Esophagus (tissue), 2 donors: Measurements from ENCODE around the gene NOL6. TPM values are rescaled to one million over a fixed set of nuclear protein-coding genes. Genes with fewer than 3 reads are reported as not detected.

ENCODE experiments used
- H3K27ac ChIP-seq, 2 donors: one replicate each; pipeline ENCODE4 v1.5.1; 2013; ENCODE audit warnings: low read depth in 2 of 2, mild to moderate bottlenecking in 2 of 2, inconsistent platforms in 1 of 2, low read length in 1 of 2, moderate library complexity in 1 of 2
- H3K27me3 ChIP-seq, 2 donors: one replicate each; pipeline ENCODE4 v1.6.1; 2013; ENCODE audit warnings: low read length in 2 of 2, control low read depth in 1 of 2, mild to moderate bottlenecking in 1 of 2; ENCODE audit not compliant: insufficient read depth in 2 of 2, control insufficient read depth in 1 of 2
- H3K36me3 ChIP-seq, 2 donors: one replicate each; pipeline ENCODE4 v1.6.1; 2013; ENCODE audit warnings: low read length in 1 of 2; ENCODE audit not compliant: control insufficient read depth in 2 of 2, insufficient read depth in 2 of 2
- H3K4me1 ChIP-seq, 2 donors: one replicate each; pipeline ENCODE4 v1.6.1; 2013; ENCODE audit warnings: low read length in 1 of 2; ENCODE audit not compliant: control insufficient read depth in 2 of 2, insufficient read depth in 2 of 2
- H3K4me3 ChIP-seq, 2 donors: one replicate each; pipeline ENCODE4 v1.5.1; 2013; ENCODE audit warnings: low read length in 2 of 2, mild to moderate bottlenecking in 2 of 2, low read depth in 1 of 2, moderate library complexity in 1 of 2
- H3K9me3 ChIP-seq, 2 donors: one replicate each; pipeline ENCODE4 v1.6.1; 2013; ENCODE audit warnings: mild to moderate bottlenecking in 2 of 2, low read depth in 1 of 2, low read length in 1 of 2, moderate library complexity in 1 of 2; ENCODE audit not compliant: control insufficient read depth in 2 of 2, insufficient read depth in 1 of 2
- WGBS, 2 donors: extraction: QIAGEN DNeasy Blood & Tissue Kit; methylation state at CpG; one replicate each; pipeline ENCODE4 v1.1.7; 2013; 5-methylcytosine and 5-hydroxymethylcytosine counted together
- polyA plus RNA-seq, 2 donors: library from polyadenylated mRNA; stranded (reverse); fragments of 200-250 nt; gene quantifications; one replicate each; pipeline ENCODE4 v1.2.3, GENCODE V29; 2013
- donor health status: healthy with polysubstance abuse.
- donor health status: Bipolar disorder and iron deficiency.

Gene NOL6
- polyA plus RNA-seq, 2 donors: 25.2 to 29.2 TPM

- no peak overlapping the region for H3K27ac ChIP-seq
- H3K4me1 ChIP-seq: peaks cover 0 to 29% of the 10 kb centered on the region in 2 donors
- WGBS, 2 donors: 68 to 75% methylated on average over 24 of the region's 24 CpGs
- peaks cover 53 to 87% of the 10 kb centered on the region in 2 donors for H3K36me3 ChIP-seq
- H3K4me3 ChIP-seq: no peak overlapping the region
- no peaks in the 10 kb centered on the region for H3K27me3 ChIP-seq
- H3K9me3 ChIP-seq: no peaks in the 10 kb centered on the region
These were observed 6.9 kb downstream of the NOL6 start for GRCh38 chr9:33466565-33467495.

DNA sequence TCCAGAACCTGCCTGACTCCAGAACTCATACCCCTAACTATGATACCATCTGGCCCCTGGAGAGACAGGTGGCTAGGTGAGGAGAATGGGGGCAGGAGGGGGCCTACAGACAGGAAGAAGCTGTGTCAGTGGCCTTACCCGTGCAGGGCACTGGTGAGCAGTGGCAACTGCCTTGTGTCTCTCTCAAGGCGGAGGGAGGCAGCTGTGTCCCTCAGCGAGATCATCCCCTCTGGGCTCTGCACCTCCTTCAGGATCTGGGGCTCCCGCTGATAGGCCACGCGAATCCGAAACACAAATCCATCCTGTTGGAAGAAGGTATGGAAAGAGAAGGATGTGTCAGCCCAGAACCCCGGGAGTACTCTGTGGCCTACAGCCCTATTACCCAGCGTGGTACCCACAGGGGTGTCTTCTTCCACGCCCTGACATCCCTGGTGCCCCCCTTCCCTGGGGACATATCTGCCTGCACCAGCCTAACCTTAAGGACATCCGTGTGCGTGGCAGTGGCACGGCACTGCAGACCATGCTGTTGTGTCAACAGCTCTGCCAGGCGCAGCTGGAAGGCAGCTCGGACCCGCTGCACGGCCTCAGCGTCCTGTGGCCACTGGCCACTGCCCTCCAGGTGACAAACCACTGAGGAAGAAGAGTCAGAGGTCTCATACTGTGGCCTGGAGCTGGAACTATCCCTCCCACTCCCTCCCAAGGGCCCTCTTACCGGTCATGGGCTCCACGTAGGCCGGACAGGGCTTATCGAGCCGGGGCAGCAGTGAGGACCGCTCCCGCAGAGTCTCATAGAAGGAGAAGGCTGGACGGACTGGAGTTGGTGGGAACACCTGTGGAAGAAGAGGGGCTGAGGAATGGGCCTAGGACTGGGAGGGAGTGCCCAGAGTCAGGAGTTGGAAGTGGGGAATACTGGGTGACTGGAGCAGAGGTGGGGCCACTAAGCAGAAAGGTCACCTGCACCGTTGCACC, 7.8 kb downstream of the NOL6 start:
- Histone ChIP-seq H3K27me3 (no peaks in the 10 kb centered on the region), H3K9me3 (no peaks in the 10 kb centered on the region), H3K36me3 (peaks cover 47 to 80% of the 10 kb centered on the region in 2 donors), H3K27ac (no peak overlapping the region), H3K4me1 (peaks cover 0 to 31% of the 10 kb centered on the region in 2 donors), H3K4me3 (no peak overlapping the region)
- WGBS, 2 donors: 92 to 93% methylated on average over 27 of the region's 27 CpGs

DNA sequence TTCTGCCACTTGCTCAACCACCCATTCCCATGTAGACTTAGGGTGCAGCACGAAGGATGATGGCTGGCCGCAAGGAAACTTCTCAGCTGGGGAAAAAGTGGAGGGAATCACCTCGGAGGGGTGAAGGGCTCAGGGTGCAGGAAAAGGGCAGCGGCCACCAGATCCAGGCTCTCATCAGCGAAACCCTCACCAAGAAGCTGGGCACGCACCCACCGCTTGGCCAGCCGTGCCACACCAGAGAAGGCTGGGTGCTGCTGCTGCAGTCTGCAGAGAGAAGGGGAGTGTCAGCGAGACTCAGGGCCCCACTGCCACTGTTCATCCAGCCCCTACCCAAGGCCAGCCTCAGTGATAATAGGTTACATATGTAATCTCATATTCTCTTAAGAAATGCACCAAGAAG, 8.6 kb downstream of the NOL6 start:
- Histone ChIP-seq H3K9me3 (no peaks in the 10 kb centered on the region), H3K27ac (peak overlapping the region in 1 of 2 donors; percentile 23), H3K27me3 (no peaks in the 10 kb centered on the region), H3K4me3 (no peak overlapping the region), H3K36me3 (peaks cover 47 to 79% of the 10 kb centered on the region in 2 donors), H3K4me1 (peaks cover 0 to 39% of the 10 kb centered on the region in 2 donors)
- 94 to 97% methylated on average over 9 of the region's 9 CpGs for WGBS, 2 donors

GRCh38 chr9:33464045-33464636, 9.6 kb downstream of the NOL6 start:
- no peaks in the 10 kb centered on the region for H3K9me3 ChIP-seq
- peaks cover 0 to 44% of the 10 kb centered on the region in 2 donors for H3K4me1 ChIP-seq
- peaks cover 39 to 70% of the 10 kb centered on the region in 2 donors for H3K36me3 ChIP-seq
- H3K4me3 ChIP-seq: no peak overlapping the region
- peak overlapping the region in 1 of 2 donors; percentile 50 for H3K27ac ChIP-seq
- no peaks in the 10 kb centered on the region for H3K27me3 ChIP-seq
- WGBS, 2 donors: 58 to 76% methylated on average over 14 of the region's 14 CpGs

GRCh38 chr9:33463151-33463550, 10.6 kb downstream of the NOL6 start:
- peaks cover 0 to 50% of the 10 kb centered on the region in 2 donors for H3K4me1 ChIP-seq
- H3K36me3 ChIP-seq: peaks cover 29 to 60% of the 10 kb centered on the region in 2 donors

GRCh38 chr9:33461492-33461891, 12.2 kb downstream of the NOL6 start:
- H3K4me3 ChIP-seq: no peak overlapping the region
- peaks cover 20 to 45% of the 10 kb centered on the region in 2 donors for H3K36me3 ChIP-seq
- peak overlapping the region; percentile 87 to 89 for H3K27ac ChIP-seq
- no peaks in the 10 kb centered on the region for H3K9me3 ChIP-seq
- WGBS, 2 donors: 46 to 61% methylated on average over 3 of the region's 3 CpGs
- no peaks in the 10 kb centered on the region for H3K27me3 ChIP-seq
- H3K4me1 ChIP-seq: peaks cover 0 to 55% of the 10 kb centered on the region in 2 donors

More at GRCh38 chr9:33463151-33463550, 10.6 kb downstream of the NOL6 start:
- Histone ChIP-seq H3K4me3 (no peak overlapping the region), H3K9me3 (no peaks in the 10 kb centered on the region), H3K27me3 (no peaks in the 10 kb centered on the region), H3K27ac (peak overlapping the region in 1 of 2 donors; percentile 89)
- WGBS, 2 donors: 81 to 89% methylated on average over 15 of the region's 15 CpGs

DNA sequence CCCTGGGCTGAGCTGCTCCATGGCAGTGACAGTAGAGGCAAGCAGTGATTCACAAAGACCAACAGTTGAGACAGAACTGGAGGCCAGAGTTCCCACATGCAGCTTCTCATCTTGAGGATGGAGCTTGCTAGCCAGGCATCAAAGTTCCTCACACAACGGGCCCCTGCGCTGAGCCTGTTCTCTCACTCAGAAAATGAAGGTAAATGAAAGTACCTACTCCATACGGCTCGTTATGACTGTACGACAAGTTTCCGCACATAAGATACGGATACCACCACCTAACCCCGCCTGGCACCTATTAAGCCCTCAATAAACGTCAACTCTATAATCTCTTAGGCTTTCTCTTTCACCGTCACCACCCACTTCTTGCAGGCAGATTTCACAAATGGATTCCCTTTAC, 12.9 kb downstream of the NOL6 start:
- Histone ChIP-seq H3K27ac (peak overlapping the region; percentile 65 to 89), H3K9me3 (no peaks in the 10 kb centered on the region), H3K4me1 (peaks cover 0 to 49% of the 10 kb centered on the region in 2 donors), H3K36me3 (peaks cover 20 to 38% of the 10 kb centered on the region in 2 donors), H3K4me3 (no peak overlapping the region), H3K27me3 (no peaks in the 10 kb centered on the region)
- 65 to 77% methylated on average over 10 of the region's 10 CpGs for WGBS, 2 donors

GRCh38 chr9:33459115-33459514, 14.6 kb downstream of the NOL6 start:
- Histone ChIP-seq H3K9me3 (no peaks in the 10 kb centered on the region), H3K36me3 (peaks cover 8 to 22% of the 10 kb centered on the region in 2 donors), H3K4me3 (no peak overlapping the region), H3K4me1 (peaks cover 0 to 38% of the 10 kb centered on the region in 2 donors), H3K27ac (peak overlapping the region; percentile 65 to 69), H3K27me3 (no peaks in the 10 kb centered on the region)
- 48 to 70% methylated on average over 3 of the region's 3 CpGs for WGBS, 2 donors

- no peak overlapping the region for H3K4me3 ChIP-seq
- peaks cover 0 to 33% of the 10 kb centered on the region in 2 donors for H3K4me1 ChIP-seq
- no peaks in the 10 kb centered on the region for H3K27me3 ChIP-seq
- 15 to 29% methylated on average over 4 of the region's 4 CpGs for WGBS, 2 donors
- H3K27ac ChIP-seq: peak overlapping the region; percentile 69 to 87
- no peaks in the 10 kb centered on the region for H3K9me3 ChIP-seq
- peaks cover 8 to 15% of the 10 kb centered on the region in 2 donors for H3K36me3 ChIP-seq
These were observed 15.3 kb downstream of the NOL6 start for GRCh38 chr9:33458444-33458843.
